GM12872 (cell line): ENCODE measurements around the gene CYSRT1.

ENCODE experiments used
- CTCF ChIP-seq: IDR thresholded peaks from 3 replicates; pipeline ENCODE4 v1.5.1; 2011; ENCODE audit warnings: low read depth, mild to moderate bottlenecking, low read length, moderate library complexity; ENCODE audit not compliant: insufficient read depth

Gene CYSRT1

GRCh38 chr9:137226338-137227053 is 1.5 kb downstream of the CYSRT1 start:
- TF ChIP-seq CTCF, result no peak

- TF ChIP-seq CTCF, result peak; percentile 97
Observed at GRCh38 chr9:137227054-137227852, 2.3 kb downstream of the CYSRT1 start, which contains the start of gene RNF224. Gene RNF224, plus strand, starts transcription at chr9:137227502. Its CDS starts 834 bp downstream, at chr9:137228336.

DNA sequence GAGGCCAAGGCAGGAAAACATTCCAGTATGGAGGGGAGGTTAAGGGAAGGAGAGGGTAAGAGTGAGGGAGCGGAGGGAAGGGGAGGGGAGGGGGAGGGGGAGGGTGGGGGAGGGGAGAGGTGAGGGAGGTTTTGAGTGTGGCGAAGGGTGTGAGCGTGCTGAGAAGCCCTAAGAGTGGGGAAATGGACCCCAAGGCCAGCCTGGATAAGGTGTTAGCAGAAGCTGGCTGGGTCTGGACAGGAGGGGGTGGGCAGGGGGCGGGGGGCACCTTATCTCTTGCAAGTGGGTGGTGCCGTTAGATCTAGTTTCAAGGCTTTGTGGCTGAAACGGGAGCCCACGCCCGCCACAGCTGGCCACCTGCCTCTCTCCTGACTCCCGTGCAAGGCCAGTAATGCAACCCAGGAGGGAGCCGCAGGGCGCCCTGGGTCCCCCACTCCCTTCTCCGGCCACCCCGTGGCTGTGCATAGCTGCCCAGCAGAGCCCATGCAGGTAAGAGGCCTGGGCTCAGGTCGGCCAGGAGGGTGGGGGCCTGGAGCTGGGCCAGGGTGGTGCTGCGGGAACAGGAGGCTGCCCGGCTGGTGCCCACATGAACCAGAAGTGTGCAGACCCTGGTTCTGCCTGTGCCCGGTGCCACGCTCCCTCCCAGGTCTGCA is 3.0 kb downstream of the CYSRT1 start:
- no peak for TF ChIP-seq CTCF

DNA sequence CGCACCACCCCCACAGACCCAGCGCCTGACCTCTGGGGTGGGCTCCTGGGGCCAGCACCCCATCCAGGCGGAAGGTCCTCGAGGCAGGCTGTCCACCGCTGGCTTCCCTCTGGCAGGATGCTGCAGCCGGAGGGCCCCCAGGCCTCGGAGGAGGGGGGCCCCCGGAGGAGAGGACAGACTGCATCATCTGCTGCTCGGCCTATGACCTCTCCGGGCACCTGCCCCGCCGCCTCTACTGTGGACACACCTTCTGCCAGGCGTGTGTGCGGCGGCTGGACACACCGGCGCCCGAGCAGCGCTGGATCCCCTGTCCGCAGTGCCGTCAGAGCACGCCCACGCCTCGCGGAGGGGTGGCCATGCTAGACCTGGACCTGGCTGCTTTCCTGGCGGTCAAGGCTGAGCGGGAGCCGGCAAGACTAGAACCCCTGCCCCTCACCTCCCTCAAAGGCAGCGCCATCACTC is 3.6 kb downstream of the CYSRT1 start:
- no peak for TF ChIP-seq CTCF

DNA sequence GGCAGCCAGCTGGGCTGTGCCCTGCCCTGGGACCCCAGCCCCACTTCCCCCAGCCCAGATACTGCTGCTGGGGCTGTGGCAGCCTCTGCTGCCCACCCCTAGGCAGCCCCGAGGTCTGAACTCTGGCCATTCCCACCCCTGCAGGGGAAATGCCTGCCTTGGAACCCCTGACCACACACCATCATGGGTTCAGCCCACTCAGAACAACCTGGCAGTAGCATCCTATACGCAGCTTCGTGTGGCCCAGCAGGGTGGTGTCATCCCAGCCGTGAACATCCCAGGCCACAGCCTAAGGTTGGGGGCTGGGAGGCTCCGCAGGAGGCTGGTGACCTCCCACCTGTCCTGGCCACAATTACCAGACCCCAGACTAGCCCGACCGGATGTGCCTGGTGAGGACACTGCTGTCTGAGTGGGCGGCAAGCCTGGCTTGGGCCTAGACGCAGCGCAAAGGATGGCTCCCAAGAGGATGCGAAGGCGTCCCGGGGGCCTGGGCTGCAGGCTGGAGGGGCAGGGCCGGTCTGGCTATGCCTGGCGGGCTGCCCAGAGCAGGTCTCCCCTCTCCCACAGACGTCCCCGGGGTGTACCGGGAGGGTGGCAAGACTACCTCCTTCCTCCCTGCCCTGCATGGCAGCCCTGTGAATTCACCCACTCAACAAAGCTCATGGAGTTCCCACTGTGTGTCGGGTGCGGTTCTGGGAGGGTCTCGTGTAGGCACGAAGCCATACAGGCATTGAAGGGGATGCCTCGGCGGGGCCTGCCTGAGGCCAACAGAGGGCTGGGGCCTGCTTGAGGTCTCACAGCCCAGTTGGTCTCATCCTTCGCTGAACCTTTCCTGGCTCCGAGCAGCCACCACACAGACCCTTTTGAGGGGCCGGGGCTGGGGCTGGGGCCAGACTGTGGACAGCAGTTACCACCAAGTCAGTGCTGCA is 4.3 kb downstream of the CYSRT1 start:
- TF ChIP-seq CTCF, result no peak

DNA sequence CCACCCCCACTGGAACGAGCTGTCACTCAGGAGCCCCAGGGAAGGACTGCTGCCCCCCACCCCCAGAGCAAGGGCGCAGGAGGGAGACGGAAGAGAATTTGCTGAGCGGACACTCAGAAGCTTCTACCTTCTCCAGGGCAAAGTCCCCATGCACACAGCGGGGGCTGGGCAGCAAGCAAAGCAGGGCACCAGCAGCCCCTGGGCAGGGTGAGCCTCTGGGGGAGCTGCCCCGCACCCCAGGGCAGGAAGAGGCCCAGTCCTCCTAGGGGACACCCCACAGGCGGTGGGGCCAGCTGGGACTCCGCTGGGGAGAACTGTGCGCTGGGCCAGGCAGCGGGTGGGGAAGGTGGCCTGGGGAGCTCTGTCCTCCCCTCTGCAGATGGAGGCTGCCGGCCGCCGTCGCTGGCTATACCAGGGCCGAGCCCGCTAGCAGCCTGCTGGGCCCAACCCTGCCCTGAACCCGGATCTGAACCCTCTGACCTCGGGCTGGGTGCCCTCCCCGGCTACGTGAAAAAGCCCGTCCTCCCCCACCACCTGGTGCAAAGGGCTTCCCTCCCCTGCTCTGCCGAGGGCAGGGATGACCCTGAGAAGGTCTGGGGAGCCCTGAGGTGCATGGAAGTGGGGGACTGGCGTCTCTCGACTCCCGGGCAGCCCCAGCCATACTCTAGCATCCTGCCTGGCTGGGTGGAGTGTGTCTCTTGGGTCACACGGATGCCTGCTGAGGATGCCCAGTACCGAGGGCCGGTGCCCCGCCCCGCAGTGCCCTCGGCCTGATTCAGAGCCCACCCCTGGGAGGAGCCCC is 5.1 kb downstream of the CYSRT1 start:
- TF ChIP-seq CTCF, result no peak
